Natural killer cell (primary cell): ENCODE data around the gene ZDHHC14. TPM values are rescaled to one million over a fixed set of nuclear protein-coding genes. Genes with fewer than 3 reads are reported as not detected.

ENCODE experiments used
- ATAC-seq, 3 donors: fragments of 150-1000 bp in 2 of 3; fragments of 200-7000 bp in 1 of 3; cut with Tn5 transposase; 1 replicate in 1 of 3; 2 replicates in 2 of 3; pipeline ENCODE4 v1.10.0; 2021; ENCODE audit warnings: mild to moderate bottlenecking in 2 of 3, moderate library complexity in 2 of 3
- DNase-seq, 2 donors: peaks; one replicate each; pipeline versions ENCODE4 v3.0.0 to v3.0.0-alpha.2; 2013 to 2021; ENCODE audit warnings: mixed read lengths in 1 of 2
- H3K27ac ChIP-seq: one replicate; pipeline ENCODE4 v1.5.1; 2013; ENCODE audit warnings: mild to moderate bottlenecking, low read length
- H3K27me3 ChIP-seq: one replicate; pipeline ENCODE4 v1.6.1; 2013; ENCODE audit warnings: low read length; ENCODE audit not compliant: control insufficient read depth, insufficient read depth
- H3K36me3 ChIP-seq: one replicate; pipeline ENCODE4 v1.6.1; 2013; ENCODE audit warnings: low read length; ENCODE audit not compliant: control insufficient read depth, insufficient read depth
- H3K4me1 ChIP-seq: one replicate; pipeline ENCODE4 v1.6.1; 2013; ENCODE audit warnings: low read length; ENCODE audit not compliant: control insufficient read depth, insufficient read depth
- H3K4me3 ChIP-seq: one replicate; pipeline ENCODE4 v1.5.1; 2013; ENCODE audit warnings: low read length
- H3K9me3 ChIP-seq: one replicate; pipeline ENCODE4 v1.6.1; 2013; ENCODE audit warnings: low read length; ENCODE audit not compliant: control insufficient read depth, insufficient read depth
- H3K27ac Mint-ChIP-seq, 2 donors: one replicate each; pipeline ENCODE4 v1.8.0; 2022; ENCODE audit warnings: mild to moderate bottlenecking in 2 of 2, mixed read lengths in 2 of 2, moderate library complexity in 1 of 2
- H3K27me3 Mint-ChIP-seq, 2 donors: one replicate each; pipeline ENCODE4 v1.8.0; 2022; ENCODE audit warnings: low read depth in 2 of 2, mixed read lengths in 2 of 2
- H3K36me3 Mint-ChIP-seq: one replicate; pipeline ENCODE4 v1.8.0; 2022; ENCODE audit warnings: mixed read lengths
- H3K4me1 Mint-ChIP-seq, 2 donors: one replicate each; pipeline ENCODE4 v1.8.0; 2022; ENCODE audit warnings: mixed read lengths in 2 of 2
- H3K4me3 Mint-ChIP-seq: one replicate; pipeline ENCODE4 v1.8.0; 2022; ENCODE audit warnings: mild to moderate bottlenecking, moderate library complexity, mixed read lengths
- H3K9me3 Mint-ChIP-seq, 2 donors: one replicate each; pipeline ENCODE4 v1.8.0; 2022; ENCODE audit warnings: mixed read lengths in 2 of 2
- CTCF ChIP-seq: fragments of 200-600 bp; IDR thresholded peaks from one replicate; pipeline ENCODE4 v1.8.0; 2022; ENCODE audit warnings: antibody characterized with exemption
- WGBS: methylation state at CpG from one replicate; pipeline ENCODE4 v1.1.7; 2013; ENCODE audit warnings: missing lambda C conversion rate; ENCODE audit not compliant: insufficient coverage; 5-methylcytosine and 5-hydroxymethylcytosine counted together
- intact Hi-C: fragments of 100-400 bp; cut with micrococcal nuclease; formaldehyde crosslinking; loops from one replicate; pipeline ENCODE4 v1.14.2; 2022
- total RNA-seq, 4 donors: library from RNA; stranded (reverse); fragments of 120-200 nt in 1 of 4; gene quantifications; one replicate each; pipeline versions ENCODE4 v1.2.3 to v1.2.4, GENCODE V29; 2013 to 2022

ZDHHC14 gene
- total RNA-seq, 3 donors from 2014 or later (not counting 1 experiment from before 2014, with no cell fraction given) = 6.7 to 11.3 (median 10.6) TPM

- H3K27me3 Mint-ChIP-seq = no peaks in the 10 kb centered on the region
- H3K9me3 Mint-ChIP-seq = no peaks in the 10 kb centered on the region
- no peak for ATAC-seq
- H3K4me1 ChIP-seq = no peaks in the 10 kb centered on the region
- H3K4me3 Mint-ChIP-seq = no peak overlapping the region
- TF ChIP-seq CTCF = no peak
- no peaks in the 10 kb centered on the region for H3K36me3 ChIP-seq
- H3K9me3 ChIP-seq = no peaks in the 10 kb centered on the region
- DNase-seq = no peak
- H3K36me3 Mint-ChIP-seq = no peaks in the 10 kb centered on the region
- no peak overlapping the region for H3K27ac Mint-ChIP-seq
- WGBS = 84% methylated on average over 6 of the region's 6 CpGs
- intact Hi-C loops = no loop called here
- no peak overlapping the region for H3K4me3 ChIP-seq
- H3K27me3 ChIP-seq = no peaks in the 10 kb centered on the region
- no peak overlapping the region for H3K27ac ChIP-seq
- no peaks in the 10 kb centered on the region for H3K4me1 Mint-ChIP-seq
These were observed 240.4 kb downstream of the ZDHHC14 start for GRCh38 chr6:157621406-157621805.

- WGBS = 95% methylated on average over 3 of the region's 3 CpGs
- H3K27me3 ChIP-seq = no peaks in the 10 kb centered on the region
- Mint-ChIP-seq H3K4me1 (no peaks in the 10 kb centered on the region), H3K9me3 (no peaks in the 10 kb centered on the region), H3K27me3 (no peaks in the 10 kb centered on the region), H3K27ac (no peak overlapping the region), H3K4me3 (no peak overlapping the region), H3K36me3 (no peaks in the 10 kb centered on the region)
- no peaks in the 10 kb centered on the region for H3K4me1 ChIP-seq
- DNase-seq (no peak), ATAC-seq (no peak)
- H3K4me3 ChIP-seq = no peak overlapping the region
- H3K27ac ChIP-seq = no peak overlapping the region
- H3K9me3 ChIP-seq = no peaks in the 10 kb centered on the region
- H3K36me3 ChIP-seq = no peaks in the 10 kb centered on the region
- TF ChIP-seq CTCF = no peak
- intact Hi-C loops = no loop called here
These were observed 241.4 kb downstream of the ZDHHC14 start for GRCh38 chr6:157622427-157622826.

- no peak overlapping the region for H3K4me3 Mint-ChIP-seq
- intact Hi-C loops = no loop called here
These were observed 244.1 kb downstream of the ZDHHC14 start for GRCh38 chr6:157625111-157625510.

More at GRCh38 chr6:157625111-157625510, 244.1 kb downstream of the ZDHHC14 start:
- Histone ChIP-seq H3K27ac (no peak overlapping the region), H3K4me1 (no peaks in the 10 kb centered on the region), H3K4me3 (no peak overlapping the region), H3K9me3 (no peaks in the 10 kb centered on the region), H3K36me3 (no peaks in the 10 kb centered on the region), H3K27me3 (no peaks in the 10 kb centered on the region)
- no peaks in the 10 kb centered on the region for H3K36me3 Mint-ChIP-seq
- H3K27ac Mint-ChIP-seq = no peak overlapping the region
- DNase-seq (no peak), ATAC-seq (no peak)
- WGBS = 90% methylated on average over 7 of the region's 7 CpGs
- no peak for TF ChIP-seq CTCF
- no peaks in the 10 kb centered on the region for H3K9me3 Mint-ChIP-seq
- no peaks in the 10 kb centered on the region for H3K27me3 Mint-ChIP-seq
- H3K4me1 Mint-ChIP-seq = no peaks in the 10 kb centered on the region
